Measurements from ENCODE around the gene NAA38.

DNA sequence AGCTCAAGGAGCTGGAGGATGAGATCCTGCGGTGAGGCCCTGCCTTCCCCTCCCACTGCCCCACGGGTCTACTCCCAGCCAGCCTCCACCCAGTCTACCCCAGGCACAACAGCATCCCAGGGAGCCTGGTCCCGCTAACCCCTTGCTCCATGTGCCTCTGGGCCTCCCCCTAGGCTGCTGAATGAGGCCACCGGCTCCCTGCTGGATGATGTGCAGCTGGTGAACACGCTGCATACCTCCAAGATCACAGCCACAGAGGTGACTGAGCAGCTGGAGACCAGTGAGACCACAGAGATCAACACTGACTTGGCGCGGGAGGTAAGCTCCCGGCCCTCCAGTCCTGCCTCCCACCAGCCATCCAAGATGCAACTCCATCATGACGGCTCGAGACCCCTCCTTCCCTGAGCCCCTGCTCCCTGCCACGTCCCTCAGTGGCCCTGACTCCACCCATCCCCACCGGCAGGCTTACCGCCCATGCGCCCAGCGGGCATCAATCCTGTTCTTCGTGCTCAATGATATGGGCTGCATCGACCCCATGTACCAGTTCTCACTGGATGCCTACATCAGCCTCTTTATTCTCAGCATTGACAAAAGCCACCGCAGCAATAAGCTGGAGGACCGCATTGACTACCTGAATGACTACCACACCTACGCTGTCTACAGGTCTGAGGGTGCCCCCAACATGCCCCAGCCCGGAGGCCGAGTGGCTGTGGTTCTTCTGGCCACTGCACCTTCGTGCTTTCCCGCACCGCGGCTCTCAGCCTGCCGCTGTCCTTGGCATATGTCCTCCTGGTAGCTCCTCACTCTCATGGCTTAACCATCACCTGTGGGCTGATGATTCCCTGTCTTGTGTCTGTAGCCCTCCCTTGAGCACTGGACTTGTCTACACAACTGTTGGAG, 38.4 kb downstream of the NAA38 start:
- TF ChIP-seq CTCF (IDR thresholded peaks at IDR 0.05; ENCODE audit: low read depth, low read length): no peak
- no peak for TF ChIP-seq EZH2phosphoT487 (IDR thresholded peaks at IDR 0.05; ENCODE audit: low read depth)
